HFF-Myc (cell line): ENCODE measurements around the gene KDM4B.

ENCODE experiments used
- DNase-seq: peaks from one replicate; pipeline ENCODE4 v3.0.0-alpha.2; 2011; ENCODE audit warnings: low read depth; ENCODE audit errors: extremely low read depth
- H3K4me3 ChIP-seq: replicated peaks from 2 replicates; pipeline ENCODE4 v1.5.1; 2011; ENCODE audit warnings: low read depth, mild to moderate bottlenecking, control low read depth, low read length
- CTCF ChIP-seq: IDR thresholded peaks from 2 replicates; pipeline ENCODE4 v1.5.1; 2012; ENCODE audit warnings: mild to moderate bottlenecking, low read depth, low read length, control low read depth; ENCODE audit errors: missing control alignments

The KDM4B gene

DNA sequence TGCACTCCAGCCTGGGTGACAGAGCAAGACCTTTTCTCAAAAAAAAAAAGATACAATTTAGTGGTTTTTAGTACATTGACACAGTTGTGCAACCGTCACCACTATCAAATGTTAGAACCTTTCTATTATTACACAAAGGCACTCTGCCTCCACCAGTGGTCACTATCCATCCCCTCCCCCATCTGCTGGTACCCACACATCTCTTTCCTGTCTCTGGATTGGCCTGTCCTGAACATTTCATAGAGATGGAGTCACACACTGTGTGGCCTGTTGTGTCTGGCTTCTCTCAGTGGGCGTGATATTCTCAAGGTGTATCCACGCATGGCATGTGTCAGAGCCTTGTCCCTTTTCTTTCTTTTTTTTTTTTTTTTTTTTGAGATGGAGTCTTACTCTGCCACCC, 11.2 kb downstream of the KDM4B start:
- TF ChIP-seq CTCF: no peak
- no peak overlapping the region for H3K4me3 ChIP-seq
- DNase-seq: no peak

DNA sequence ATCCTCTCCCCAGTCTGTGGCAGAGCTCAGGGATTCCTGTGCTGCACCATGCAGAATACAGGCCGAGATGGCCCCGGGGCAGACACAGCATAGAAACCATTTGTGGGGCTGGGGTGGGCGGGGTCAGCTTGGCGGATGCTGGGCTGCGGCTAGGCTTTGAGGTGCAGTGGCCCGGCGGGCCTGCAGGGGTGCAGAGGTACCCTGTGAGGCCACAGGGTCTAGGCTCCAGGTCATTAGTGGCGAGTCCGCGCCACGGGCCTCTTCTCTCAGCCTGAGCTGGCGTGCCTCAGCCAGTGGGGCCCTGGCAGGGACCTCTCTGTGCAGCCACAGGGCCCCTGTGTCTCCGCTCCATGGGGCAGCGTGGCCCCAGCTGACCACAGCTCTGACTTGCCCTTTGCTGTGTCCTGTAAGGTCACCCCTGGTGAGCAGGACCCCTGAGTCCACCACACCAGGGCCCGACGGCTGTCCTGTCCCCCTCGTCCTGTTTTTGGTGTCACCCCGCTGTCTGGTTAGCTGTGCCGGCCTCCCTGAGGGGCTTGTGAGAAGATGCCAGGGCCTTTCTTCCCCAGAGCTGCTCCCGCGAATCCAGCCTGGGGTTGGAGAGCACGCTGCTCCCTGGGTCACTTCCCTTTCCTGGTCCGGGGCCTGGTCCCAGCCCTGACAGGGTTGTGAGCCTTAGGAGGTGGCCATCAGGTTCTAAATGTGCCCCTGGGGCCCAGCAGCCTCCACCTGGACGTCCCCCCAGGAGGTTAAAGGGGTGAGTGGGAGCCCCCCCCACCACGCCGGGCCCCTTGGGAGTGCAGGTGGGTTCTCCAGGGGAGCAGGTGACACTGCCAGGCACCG, 12.1 kb downstream of the KDM4B start:
- no peak overlapping the region for H3K4me3 ChIP-seq
- no peak for TF ChIP-seq CTCF
- no peak for DNase-seq

- H3K4me3 ChIP-seq: no peak overlapping the region
- DNase-seq: no peak
- no peak for TF ChIP-seq CTCF
These were observed 12.7 kb downstream of the KDM4B start for GRCh38 chr19:4981681-4981958.

GRCh38 chr19:4983346-4984105, 14.6 kb downstream of the KDM4B start:
- H3K4me3 ChIP-seq: no peak overlapping the region
- no peak for DNase-seq

GRCh38 chr19:4984106-4984380, 15.1 kb downstream of the KDM4B start:
- no peak for DNase-seq
- TF ChIP-seq CTCF: no peak
- H3K4me3 ChIP-seq: no peak overlapping the region

More at GRCh38 chr19:4983346-4984105, 14.6 kb downstream of the KDM4B start:
- TF ChIP-seq CTCF: no peak

- TF ChIP-seq CTCF: no peak
- no peak for DNase-seq
These were observed 15.6 kb downstream of the KDM4B start for GRCh38 chr19:4984438-4984990.

GRCh38 chr19:4985551-4985991, 16.7 kb downstream of the KDM4B start:
- no peak for TF ChIP-seq CTCF
- no peak for DNase-seq
- H3K4me3 ChIP-seq: no peak overlapping the region

More at GRCh38 chr19:4984438-4984990, 15.6 kb downstream of the KDM4B start:
- H3K4me3 ChIP-seq: no peak overlapping the region
